WERI-Rb-1 (cell line): ENCODE data around the gene SLC22A15.

Source experiments
- DNase-seq: peaks from one replicate; pipeline ENCODE4 v3.0.0-alpha.2; 2020
- H3K27ac ChIP-seq: fragments of 250-450 bp; sonication (Bioruptor Pico); 2 replicates; pipeline ENCODE4 v1.5.1; 2020; ENCODE audit warnings: mild to moderate bottlenecking, moderate library complexity
- H3K27me3 ChIP-seq: fragments of 250-450 bp; sonication (Bioruptor Pico); 2 replicates; pipeline ENCODE4 v1.5.1; 2021; ENCODE audit warnings: mild to moderate bottlenecking, low read depth, moderate library complexity; ENCODE audit not compliant: insufficient read depth, severe bottlenecking
- H3K36me3 ChIP-seq: fragments of 250-450 bp; sonication (Bioruptor Pico); 2 replicates; pipeline ENCODE4 v1.5.1; 2020; ENCODE audit warnings: mild to moderate bottlenecking, moderate library complexity
- H3K4me3 ChIP-seq: 2 replicates; pipeline ENCODE4 v1.5.1; 2011; ENCODE audit warnings: low read depth, mild to moderate bottlenecking, control low read depth, low read length
- H3K9me3 ChIP-seq: fragments of 250-450 bp; sonication (Bioruptor Pico); 2 replicates; pipeline ENCODE4 v1.5.1; 2021; ENCODE audit warnings: mild to moderate bottlenecking, moderate library complexity; ENCODE audit not compliant: severe bottlenecking
- TF ChIP-seq, protein P1 (sequence below): IDR thresholded peaks from 2 replicates; pipeline ENCODE4 v1.5.1; 2011; ENCODE audit warnings: low read depth, mild to moderate bottlenecking, control low read depth, inconsistent platforms, low read length

SLC22A15 gene

DNA sequence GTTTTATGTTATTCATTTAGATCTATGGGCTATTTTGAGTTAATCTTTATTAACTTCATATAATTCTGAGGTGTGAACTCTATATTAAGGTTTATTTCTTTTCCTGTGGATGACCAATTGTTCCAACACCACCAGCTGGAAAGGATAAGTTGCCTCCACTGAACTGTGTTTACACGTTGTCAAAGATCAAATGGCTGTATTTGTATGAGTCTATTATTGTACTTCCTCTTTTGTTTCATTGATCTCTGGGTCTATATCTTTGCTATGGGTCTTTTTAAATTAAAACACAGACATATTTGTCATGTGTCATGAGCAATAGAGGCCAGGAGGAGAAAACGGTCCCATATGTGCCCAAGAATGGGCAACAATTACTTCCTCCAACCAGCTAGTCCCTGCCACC, 129.7 kb downstream of the SLC22A15 start:
- Histone ChIP-seq H3K36me3 (no peaks in the 10 kb centered on the region), H3K9me3 (no peaks in the 10 kb centered on the region), H3K4me3 (no peak overlapping the region), H3K27ac (no peak overlapping the region), H3K27me3 (no peaks in the 10 kb centered on the region)
- no peak for DNase-seq
- TF ChIP-seq, protein P1, sequence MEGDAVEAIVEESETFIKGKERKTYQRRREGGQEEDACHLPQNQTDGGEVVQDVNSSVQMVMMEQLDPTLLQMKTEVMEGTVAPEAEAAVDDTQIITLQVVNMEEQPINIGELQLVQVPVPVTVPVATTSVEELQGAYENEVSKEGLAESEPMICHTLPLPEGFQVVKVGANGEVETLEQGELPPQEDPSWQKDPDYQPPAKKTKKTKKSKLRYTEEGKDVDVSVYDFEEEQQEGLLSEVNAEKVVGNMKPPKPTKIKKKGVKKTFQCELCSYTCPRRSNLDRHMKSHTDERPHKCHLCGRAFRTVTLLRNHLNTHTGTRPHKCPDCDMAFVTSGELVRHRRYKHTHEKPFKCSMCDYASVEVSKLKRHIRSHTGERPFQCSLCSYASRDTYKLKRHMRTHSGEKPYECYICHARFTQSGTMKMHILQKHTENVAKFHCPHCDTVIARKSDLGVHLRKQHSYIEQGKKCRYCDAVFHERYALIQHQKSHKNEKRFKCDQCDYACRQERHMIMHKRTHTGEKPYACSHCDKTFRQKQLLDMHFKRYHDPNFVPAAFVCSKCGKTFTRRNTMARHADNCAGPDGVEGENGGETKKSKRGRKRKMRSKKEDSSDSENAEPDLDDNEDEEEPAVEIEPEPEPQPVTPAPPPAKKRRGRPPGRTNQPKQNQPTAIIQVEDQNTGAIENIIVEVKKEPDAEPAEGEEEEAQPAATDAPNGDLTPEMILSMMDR: no peak

DNA sequence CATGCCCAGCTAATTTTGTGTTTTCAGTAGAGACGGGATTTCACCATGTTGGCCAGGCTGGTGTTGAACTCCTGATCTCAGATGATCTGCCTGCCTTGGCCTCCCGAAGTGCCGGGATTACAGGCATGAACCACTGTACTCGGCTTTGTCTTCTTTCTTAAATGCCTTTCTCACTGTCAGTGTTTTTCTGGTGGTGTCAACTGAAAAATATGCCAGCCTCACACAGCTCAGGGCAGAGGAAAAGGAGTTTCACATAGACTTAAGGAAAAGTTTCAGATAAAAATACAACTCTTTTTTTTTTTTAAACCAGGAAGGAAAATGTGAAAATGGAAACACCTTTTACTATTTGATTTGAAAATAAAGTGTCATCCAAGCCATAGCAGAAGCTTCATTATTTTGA, 130.3 kb downstream of the SLC22A15 start:
- no peak for DNase-seq
- no peaks in the 10 kb centered on the region for H3K36me3 ChIP-seq
- H3K27ac ChIP-seq: no peak overlapping the region

DNA sequence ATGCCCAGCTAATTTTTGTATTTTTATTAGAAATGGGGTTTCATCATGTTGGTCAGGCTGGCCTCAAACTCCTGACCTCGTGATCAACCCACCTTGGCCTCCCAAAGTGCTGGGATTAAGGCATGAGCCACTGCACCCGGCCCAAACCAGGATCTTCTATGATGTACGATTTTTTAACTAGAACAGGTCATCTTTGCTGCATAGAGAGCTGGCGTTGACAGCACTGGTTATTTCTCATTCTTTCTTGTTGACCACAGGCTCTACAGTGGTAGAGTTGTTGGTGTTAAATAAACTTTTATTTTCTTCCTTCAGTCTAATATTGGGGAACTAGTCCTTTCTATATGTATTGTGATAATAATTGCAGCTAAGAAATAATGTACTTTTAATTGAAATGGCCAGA, 131.1 kb downstream of the SLC22A15 start:
- TF ChIP-seq, protein P1: no peak
- DNase-seq: no peak
- H3K9me3 ChIP-seq: no peaks in the 10 kb centered on the region
- no peak overlapping the region for H3K27ac ChIP-seq
- H3K4me3 ChIP-seq: no peak overlapping the region
- H3K27me3 ChIP-seq: no peaks in the 10 kb centered on the region
- no peaks in the 10 kb centered on the region for H3K36me3 ChIP-seq

More for the DNA sequence above, 130.3 kb downstream of the SLC22A15 start:
- H3K4me3 ChIP-seq: no peak overlapping the region
- H3K27me3 ChIP-seq: no peaks in the 10 kb centered on the region
- TF ChIP-seq, protein P1: no peak
- no peaks in the 10 kb centered on the region for H3K9me3 ChIP-seq

DNA sequence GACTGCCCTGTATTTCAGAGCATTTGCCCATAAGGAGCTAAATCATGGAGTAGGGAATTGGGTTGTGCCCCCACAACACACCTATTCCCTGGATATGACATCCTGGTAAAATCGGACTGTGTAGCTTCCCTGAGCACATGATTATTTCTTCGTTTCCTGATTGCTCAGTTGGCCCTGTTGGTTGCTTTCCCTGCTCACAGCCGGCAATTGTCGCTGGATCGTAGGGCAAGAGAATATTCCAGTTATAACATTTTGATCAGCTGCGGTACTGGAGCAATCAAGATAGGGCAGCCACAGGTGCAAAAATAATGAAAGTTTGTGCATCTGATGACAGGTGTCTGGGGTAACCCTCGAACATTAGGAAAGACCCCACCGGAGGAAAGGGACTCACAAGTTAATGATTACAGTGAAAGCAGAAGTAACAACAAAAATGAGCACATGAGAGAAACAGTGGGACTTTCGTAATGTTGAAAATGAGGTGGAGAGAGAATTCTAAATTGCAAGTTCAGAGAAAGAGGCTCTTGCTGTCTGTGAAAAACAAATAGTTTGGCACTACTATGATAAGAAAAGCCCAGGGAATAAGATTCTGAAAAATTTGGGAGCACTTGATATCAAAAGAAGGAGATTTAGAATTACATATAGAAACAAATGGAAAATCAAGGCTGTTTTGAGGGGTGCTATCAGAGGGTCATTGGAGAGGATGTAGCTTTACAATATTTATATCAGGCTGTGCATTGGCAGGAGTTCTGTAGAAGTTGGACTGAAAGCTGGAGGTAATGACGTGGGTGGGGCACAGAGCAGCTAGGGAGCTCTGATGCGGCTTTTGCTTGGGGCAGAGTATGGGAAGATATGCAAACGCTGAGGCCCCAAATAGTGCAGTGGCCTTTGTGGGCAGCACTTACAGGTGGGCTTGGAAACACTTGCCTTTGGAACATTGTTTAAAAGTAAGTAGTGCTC, 134.5 kb downstream of the SLC22A15 start, which contains the start of gene MAB21L3:
Gene MAB21L3, plus strand, starts transcription at position 833 of the 957 bp plus-strand sequence. CDS start 1,217 bp downstream, outside the sequence.
- Histone ChIP-seq H3K27ac (no peak within 1 kb of the TSS), H3K9me3 (no peaks in the 10 kb centered on the region), H3K36me3 (no peaks in the 10 kb centered on the region), H3K27me3 (no peaks in the 10 kb centered on the region), H3K4me3 (no peak within 1 kb of the TSS)
- TF ChIP-seq, protein P1: no peak
- no peak for DNase-seq

DNA sequence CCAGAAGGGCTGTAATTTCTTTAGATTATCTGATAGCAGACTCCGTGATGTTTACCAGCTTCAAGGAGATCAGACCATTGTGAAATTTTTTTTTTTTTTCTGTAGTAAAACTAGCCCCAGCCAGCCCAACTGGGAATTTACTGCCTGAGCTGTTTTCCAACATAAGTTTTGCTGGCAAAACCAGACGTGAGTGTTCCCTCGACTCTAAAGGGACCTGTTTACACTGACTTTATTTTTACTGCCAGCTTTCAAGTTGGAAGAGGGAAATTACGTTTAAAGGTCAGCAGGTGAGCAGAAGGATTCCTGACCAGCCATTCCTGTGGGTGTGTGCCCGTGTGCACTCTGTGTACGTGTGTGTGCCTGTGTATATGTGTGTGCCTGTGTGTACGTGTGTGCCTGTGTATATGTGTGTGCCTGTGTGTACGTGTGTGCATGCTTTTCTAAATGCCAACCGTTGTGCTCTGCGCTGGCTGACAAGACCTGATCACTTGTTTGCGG, 135.3 kb downstream of the SLC22A15 start:
- no peaks in the 10 kb centered on the region for H3K9me3 ChIP-seq
- no peak overlapping the region for H3K27ac ChIP-seq
- H3K36me3 ChIP-seq: no peaks in the 10 kb centered on the region
- no peak overlapping the region for H3K4me3 ChIP-seq
- H3K27me3 ChIP-seq: no peaks in the 10 kb centered on the region
- no peak for DNase-seq
- TF ChIP-seq, protein P1: no peak
